ENCODE data around the gene ETS1.

DNA sequence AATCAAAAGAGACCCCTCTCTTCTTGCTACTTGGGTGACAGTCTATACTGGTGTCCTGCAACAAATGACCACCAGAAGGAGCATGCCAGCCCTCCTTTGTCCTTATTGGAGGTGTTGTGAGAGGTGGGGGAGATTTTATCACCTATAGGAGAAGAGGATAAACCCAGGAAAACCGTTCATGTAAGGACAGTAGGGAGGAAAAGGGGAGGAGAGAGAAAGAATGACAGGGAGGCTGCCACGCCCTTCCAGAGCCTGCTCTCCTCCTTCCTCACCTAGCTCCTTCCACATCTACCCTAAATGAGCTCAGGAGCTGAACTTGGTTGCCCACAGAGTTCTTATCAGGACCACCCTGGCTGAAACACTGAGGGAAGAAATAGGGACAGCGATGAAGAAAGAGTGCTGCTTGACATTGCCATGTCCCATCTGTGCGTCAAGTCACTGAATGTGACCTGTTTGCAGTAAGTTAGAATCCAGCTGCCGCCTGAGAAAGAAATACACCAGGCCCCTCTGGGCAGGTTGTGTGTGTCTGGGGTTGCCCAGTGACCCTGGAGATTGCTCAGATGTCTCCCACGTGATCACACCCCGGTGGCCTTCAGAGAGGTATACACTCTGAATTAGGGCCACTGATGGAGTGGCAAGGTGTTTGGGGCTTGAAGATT, 40.4 kb upstream of the ETS1 start:
- TF ChIP-seq, protein P1, sequence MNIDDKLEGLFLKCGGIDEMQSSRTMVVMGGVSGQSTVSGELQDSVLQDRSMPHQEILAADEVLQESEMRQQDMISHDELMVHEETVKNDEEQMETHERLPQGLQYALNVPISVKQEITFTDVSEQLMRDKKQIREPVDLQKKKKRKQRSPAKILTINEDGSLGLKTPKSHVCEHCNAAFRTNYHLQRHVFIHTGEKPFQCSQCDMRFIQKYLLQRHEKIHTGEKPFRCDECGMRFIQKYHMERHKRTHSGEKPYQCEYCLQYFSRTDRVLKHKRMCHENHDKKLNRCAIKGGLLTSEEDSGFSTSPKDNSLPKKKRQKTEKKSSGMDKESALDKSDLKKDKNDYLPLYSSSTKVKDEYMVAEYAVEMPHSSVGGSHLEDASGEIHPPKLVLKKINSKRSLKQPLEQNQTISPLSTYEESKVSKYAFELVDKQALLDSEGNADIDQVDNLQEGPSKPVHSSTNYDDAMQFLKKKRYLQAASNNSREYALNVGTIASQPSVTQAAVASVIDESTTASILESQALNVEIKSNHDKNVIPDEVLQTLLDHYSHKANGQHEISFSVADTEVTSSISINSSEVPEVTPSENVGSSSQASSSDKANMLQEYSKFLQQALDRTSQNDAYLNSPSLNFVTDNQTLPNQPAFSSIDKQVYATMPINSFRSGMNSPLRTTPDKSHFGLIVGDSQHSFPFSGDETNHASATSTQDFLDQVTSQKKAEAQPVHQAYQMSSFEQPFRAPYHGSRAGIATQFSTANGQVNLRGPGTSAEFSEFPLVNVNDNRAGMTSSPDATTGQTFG (tag by site-specific recombination; IDR thresholded peaks at IDR 0.05; ENCODE audit: borderline replicate concordance), result no peak
- TF ChIP-seq, protein P2, sequence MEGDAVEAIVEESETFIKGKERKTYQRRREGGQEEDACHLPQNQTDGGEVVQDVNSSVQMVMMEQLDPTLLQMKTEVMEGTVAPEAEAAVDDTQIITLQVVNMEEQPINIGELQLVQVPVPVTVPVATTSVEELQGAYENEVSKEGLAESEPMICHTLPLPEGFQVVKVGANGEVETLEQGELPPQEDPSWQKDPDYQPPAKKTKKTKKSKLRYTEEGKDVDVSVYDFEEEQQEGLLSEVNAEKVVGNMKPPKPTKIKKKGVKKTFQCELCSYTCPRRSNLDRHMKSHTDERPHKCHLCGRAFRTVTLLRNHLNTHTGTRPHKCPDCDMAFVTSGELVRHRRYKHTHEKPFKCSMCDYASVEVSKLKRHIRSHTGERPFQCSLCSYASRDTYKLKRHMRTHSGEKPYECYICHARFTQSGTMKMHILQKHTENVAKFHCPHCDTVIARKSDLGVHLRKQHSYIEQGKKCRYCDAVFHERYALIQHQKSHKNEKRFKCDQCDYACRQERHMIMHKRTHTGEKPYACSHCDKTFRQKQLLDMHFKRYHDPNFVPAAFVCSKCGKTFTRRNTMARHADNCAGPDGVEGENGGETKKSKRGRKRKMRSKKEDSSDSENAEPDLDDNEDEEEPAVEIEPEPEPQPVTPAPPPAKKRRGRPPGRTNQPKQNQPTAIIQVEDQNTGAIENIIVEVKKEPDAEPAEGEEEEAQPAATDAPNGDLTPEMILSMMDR (tag by site-specific recombination; IDR thresholded peaks at IDR 0.05), result no peak
- TF ChIP-seq YY1 (tag by site-specific recombination; IDR thresholded peaks at IDR 0.05) (no peak), ZFP69B (tag by site-specific recombination; IDR thresholded peaks at IDR 0.05) (no peak), ZFHX2 (tag by site-specific recombination; conservative IDR thresholded peaks at IDR 0.05) (no peak), OSR2 (tag by site-specific recombination; IDR thresholded peaks at IDR 0.05) (no peak), TCF7L2 (IDR thresholded peaks at IDR 0.05; ENCODE audit: borderline replicate concordance, low read depth, low read length) (no peak), ZNF292 (tag by site-specific recombination; IDR thresholded peaks at IDR 0.05; ENCODE audit: borderline replicate concordance, low read depth) (no peak)

All from HEK293 (cell line).